Measurements from ENCODE around the gene SOS2. TPM values are rescaled to one million over a fixed set of nuclear protein-coding genes. Genes with fewer than 3 reads are reported as not detected.

The SOS2 gene
- total RNA-seq, 4 donors from 2014 or later: 40.1 to 59.8 (median 46.7) TPM

GRCh38 chr14:50072395-50072794, 159.0 kb downstream of the SOS2 start:
- Histone ChIP-seq H3K9me3 (no peaks in the 10 kb centered on the region), H3K27me3 (no peaks in the 10 kb centered on the region), H3K36me3 (no peaks in the 10 kb centered on the region), H3K27ac (replicated peaks in 1 of 4) (no peak overlapping the region), H3K4me1 (no peaks in the 10 kb centered on the region), H3K4me3 (no peak overlapping the region)
- 36% methylated on average over 1 of the region's 1 CpG for WGBS
- no peak for DNase-seq (ENCODE audit: extremely low spot score)
- no peak for TF ChIP-seq POLR2AphosphoS5 (IDR thresholded peaks at IDR 0.05)
- TF ChIP-seq EP300 (IDR thresholded peaks at IDR 0.05): no peak
- TF ChIP-seq, protein P1, sequence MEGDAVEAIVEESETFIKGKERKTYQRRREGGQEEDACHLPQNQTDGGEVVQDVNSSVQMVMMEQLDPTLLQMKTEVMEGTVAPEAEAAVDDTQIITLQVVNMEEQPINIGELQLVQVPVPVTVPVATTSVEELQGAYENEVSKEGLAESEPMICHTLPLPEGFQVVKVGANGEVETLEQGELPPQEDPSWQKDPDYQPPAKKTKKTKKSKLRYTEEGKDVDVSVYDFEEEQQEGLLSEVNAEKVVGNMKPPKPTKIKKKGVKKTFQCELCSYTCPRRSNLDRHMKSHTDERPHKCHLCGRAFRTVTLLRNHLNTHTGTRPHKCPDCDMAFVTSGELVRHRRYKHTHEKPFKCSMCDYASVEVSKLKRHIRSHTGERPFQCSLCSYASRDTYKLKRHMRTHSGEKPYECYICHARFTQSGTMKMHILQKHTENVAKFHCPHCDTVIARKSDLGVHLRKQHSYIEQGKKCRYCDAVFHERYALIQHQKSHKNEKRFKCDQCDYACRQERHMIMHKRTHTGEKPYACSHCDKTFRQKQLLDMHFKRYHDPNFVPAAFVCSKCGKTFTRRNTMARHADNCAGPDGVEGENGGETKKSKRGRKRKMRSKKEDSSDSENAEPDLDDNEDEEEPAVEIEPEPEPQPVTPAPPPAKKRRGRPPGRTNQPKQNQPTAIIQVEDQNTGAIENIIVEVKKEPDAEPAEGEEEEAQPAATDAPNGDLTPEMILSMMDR (IDR thresholded peaks at IDR 0.05): no peak
- no peak for TF ChIP-seq POLR2A (IDR thresholded peaks at IDR 0.05; ENCODE audit: low read depth)
- intact Hi-C loops (cut with DNase I): no loop called here

DNA sequence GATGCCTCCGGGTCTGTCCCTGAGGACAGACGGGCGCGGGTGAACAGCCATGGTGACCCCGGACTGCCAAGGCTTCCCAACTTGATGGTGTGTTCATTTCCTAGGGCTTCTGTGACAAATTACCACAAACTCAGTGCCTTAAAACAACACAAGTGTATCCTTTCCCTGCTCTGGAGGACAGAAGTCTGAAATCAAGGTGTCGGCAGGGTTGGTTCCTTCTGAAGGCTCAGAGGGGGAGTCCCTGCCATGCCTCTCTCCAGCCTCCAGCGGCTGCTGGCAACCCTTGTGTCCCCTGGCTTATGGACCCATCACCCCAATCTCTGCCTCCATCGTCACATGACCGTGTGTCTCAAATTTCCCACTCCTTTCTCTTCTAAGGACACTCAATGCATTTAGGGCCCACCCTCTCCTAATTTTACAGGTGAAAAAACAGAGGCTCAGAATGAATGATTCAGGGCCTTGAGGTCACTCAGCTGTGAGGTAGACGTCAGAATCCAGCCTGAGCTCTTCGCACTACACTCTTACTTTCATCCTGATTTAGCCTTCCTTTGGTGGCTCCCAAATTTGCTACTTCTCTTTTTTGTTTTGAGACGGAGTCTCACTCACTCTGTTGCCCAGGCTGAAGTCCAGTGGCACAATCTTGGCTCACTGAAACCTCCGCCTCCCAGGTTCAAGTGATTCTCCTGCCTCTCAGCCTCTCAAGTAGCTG, 160.4 kb downstream of the SOS2 start:
- TF ChIP-seq EP300 (IDR thresholded peaks at IDR 0.05) (no peak), POLR2A (IDR thresholded peaks at IDR 0.05; ENCODE audit: low read depth) (no peak), POLR2AphosphoS5 (IDR thresholded peaks at IDR 0.05) (no peak)
- TF ChIP-seq, protein P1 (IDR thresholded peaks at IDR 0.05): no peak
- Histone ChIP-seq H3K27me3 (no peaks in the 10 kb centered on the region), H3K9me3 (no peaks in the 10 kb centered on the region), H3K27ac (replicated peaks in 1 of 4) (no peak overlapping the region), H3K4me1 (no peaks in the 10 kb centered on the region), H3K4me3 (no peak overlapping the region), H3K36me3 (no peaks in the 10 kb centered on the region)
- no peak for DNase-seq (ENCODE audit: extremely low spot score)
- intact Hi-C loops (cut with DNase I): no loop called here
- 81% methylated on average over 12 of the region's 13 CpGs for WGBS

DNA sequence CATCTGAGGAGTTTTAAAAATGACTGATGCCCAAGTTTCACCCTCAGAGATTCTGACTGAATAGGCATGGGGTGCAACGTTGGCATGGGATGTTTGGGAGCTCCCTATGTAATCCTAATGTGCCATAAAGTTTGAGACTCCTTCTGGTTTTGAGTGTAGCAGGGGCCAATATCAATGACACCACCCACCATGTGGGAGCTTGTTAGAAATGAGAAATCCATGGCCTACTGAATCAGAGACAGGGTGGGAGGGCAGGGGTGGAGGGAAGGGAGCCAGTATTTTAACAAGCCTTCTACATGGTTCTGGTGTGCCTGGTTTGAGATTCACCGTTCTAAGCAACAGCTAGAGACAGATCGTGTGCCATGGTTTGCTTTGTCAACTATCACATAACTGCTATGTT, 161.1 kb downstream of the SOS2 start:
- Histone ChIP-seq H3K4me1 (no peaks in the 10 kb centered on the region), H3K27ac (replicated peaks in 1 of 4) (no peak overlapping the region), H3K36me3 (no peaks in the 10 kb centered on the region), H3K4me3 (no peak overlapping the region), H3K9me3 (no peaks in the 10 kb centered on the region), H3K27me3 (no peaks in the 10 kb centered on the region)
- DNase-seq (ENCODE audit: extremely low spot score): no peak
- 88% methylated on average over 3 of the region's 3 CpGs for WGBS
- TF ChIP-seq, protein P1 (IDR thresholded peaks at IDR 0.05): no peak
- TF ChIP-seq POLR2AphosphoS5 (IDR thresholded peaks at IDR 0.05): no peak
- intact Hi-C loops (cut with DNase I): no loop called here

DNA sequence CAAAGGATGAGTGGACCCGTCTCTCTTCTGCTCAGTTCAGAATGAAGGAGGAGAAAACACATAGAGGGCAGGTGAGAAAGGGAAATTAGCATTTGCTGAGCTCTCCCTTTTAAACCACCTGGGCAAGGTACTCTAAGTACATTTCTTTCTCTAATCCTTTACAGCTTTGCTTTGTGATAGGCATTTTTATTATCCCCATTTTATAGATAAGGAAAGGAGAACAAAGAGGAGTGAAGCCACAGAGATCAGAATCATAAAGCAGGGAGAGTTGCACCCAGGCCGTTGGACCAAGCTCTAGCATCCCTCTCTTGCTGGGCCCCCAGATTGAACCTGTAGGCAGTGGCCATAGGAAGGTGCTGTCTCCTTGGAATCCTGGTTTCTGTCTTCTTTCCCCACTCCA, 162.1 kb downstream of the SOS2 start:
- no peak for TF ChIP-seq POLR2A (IDR thresholded peaks at IDR 0.05; ENCODE audit: low read depth)
- no peak for TF ChIP-seq EP300 (IDR thresholded peaks at IDR 0.05)
- TF ChIP-seq, protein P1 (IDR thresholded peaks at IDR 0.05): no peak
- TF ChIP-seq POLR2AphosphoS5 (IDR thresholded peaks at IDR 0.05): no peak
- DNase-seq (ENCODE audit: extremely low spot score): no peak
- 59% methylated on average over 2 of the region's 2 CpGs for WGBS

GRCh38 chr14:50068496-50068895, 162.9 kb downstream of the SOS2 start:
- TF ChIP-seq POLR2AphosphoS5 (IDR thresholded peaks at IDR 0.05) (no peak), EP300 (IDR thresholded peaks at IDR 0.05) (no peak), POLR2A (IDR thresholded peaks at IDR 0.05; ENCODE audit: low read depth) (no peak)
- TF ChIP-seq, protein P1 (IDR thresholded peaks at IDR 0.05): no peak
- Histone ChIP-seq H3K27ac (replicated peaks in 1 of 4) (no peak overlapping the region), H3K36me3 (no peaks in the 10 kb centered on the region), H3K4me3 (no peak overlapping the region), H3K27me3 (no peaks in the 10 kb centered on the region), H3K9me3 (no peaks in the 10 kb centered on the region), H3K4me1 (no peaks in the 10 kb centered on the region)
- intact Hi-C loops (cut with DNase I): no loop called here
- DNase-seq (ENCODE audit: extremely low spot score): no peak
- 95% methylated on average over 7 of the region's 7 CpGs for WGBS

More for the DNA sequence above, 162.1 kb downstream of the SOS2 start:
- Histone ChIP-seq H3K36me3 (no peaks in the 10 kb centered on the region), H3K27me3 (no peaks in the 10 kb centered on the region), H3K4me3 (no peak overlapping the region), H3K9me3 (no peaks in the 10 kb centered on the region), H3K4me1 (no peaks in the 10 kb centered on the region), H3K27ac (replicated peaks in 1 of 4) (no peak overlapping the region)
- intact Hi-C loops (cut with DNase I): no loop called here

Data from esophagus muscularis mucosa (tissue), 4 donors.